ENCODE results near the gene INKA2. TPM values are rescaled to one million over a fixed set of nuclear protein-coding genes. Genes with fewer than 3 reads are reported as not detected.

INKA2 gene
- total RNA-seq, 4 donors from 2014 or later: 4.1 to 7.3 (median 5.2) TPM

DNA sequence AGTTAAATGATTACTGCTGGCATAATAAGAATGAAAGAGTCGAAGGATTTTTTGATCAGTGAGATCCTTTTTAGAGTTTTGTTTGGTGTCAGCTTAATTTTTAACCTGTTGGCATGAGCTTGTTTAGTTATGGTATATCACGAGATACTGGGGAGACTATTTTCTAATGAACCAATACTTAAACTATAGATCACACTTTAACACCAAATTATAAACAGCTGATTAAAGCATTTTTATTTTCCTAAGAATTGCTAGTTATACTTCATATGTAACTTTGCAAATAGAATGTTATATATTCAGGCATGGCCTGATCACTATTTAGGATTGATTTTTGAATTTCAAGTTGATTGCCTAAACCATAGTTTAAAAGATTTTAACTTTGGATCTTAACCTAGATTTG lies 22.5 kb upstream of the INKA2 start:
- peaks cover 65% of the 10 kb centered on the region for H3K36me3 ChIP-seq
- no peaks in the 10 kb centered on the region for H3K27me3 ChIP-seq
- TF ChIP-seq POLR2AphosphoS5 (IDR thresholded peaks at IDR 0.05): no peak
- TF ChIP-seq CTCF (IDR thresholded peaks at IDR 0.05): no peak
- no peak for TF ChIP-seq EP300 (IDR thresholded peaks at IDR 0.05)
- TF ChIP-seq POLR2A (IDR thresholded peaks at IDR 0.05): no peak
- peaks cover 9% of the 10 kb centered on the region for H3K4me1 ChIP-seq
- DNase-seq (ENCODE audit: low spot score in 2 of 2): no peak
- H3K27ac ChIP-seq: no peak overlapping the region
- H3K4me3 ChIP-seq: no peak overlapping the region
- H3K9me3 ChIP-seq: no peaks in the 10 kb centered on the region
- 96% methylated on average over 2 of the region's 2 CpGs for WGBS

GRCh38 chr1:111758373-111758772 lies 19.2 kb upstream of the INKA2 start:
- 66% methylated on average over 2 of the region's 2 CpGs for WGBS
- Histone ChIP-seq H3K4me1 (peaks cover 23% of the 10 kb centered on the region), H3K27me3 (no peaks in the 10 kb centered on the region), H3K27ac (no peak overlapping the region), H3K36me3 (peaks cover 32% of the 10 kb centered on the region), H3K4me3 (no peak overlapping the region), H3K9me3 (no peaks in the 10 kb centered on the region)
- no peak for TF ChIP-seq POLR2A (IDR thresholded peaks at IDR 0.05)
- no peak for DNase-seq (ENCODE audit: low spot score in 2 of 2)

DNA sequence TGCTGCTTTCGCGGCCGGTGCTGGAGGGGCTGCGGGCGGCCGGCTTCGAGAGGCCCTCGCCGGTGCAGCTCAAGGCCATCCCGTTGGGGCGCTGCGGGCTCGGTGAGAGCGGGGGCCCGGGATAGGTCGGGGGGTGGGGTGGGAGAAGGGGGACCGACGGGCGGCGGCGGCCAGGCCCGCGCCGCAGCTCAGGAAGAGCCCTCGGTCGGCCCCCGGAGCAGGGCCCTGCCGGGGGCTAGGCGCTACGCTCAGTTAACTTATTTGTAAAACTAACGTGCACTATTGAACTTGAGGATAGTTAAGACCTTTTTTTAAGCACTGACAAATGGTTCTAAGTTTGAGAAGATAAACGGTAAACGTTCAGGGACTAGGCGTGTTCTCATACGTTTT lies 16.9 kb upstream of the INKA2 start:
- 0% methylated on average over 25 of the region's 35 CpGs for WGBS

GRCh38 chr1:111755331-111756123 lies 16.3 kb upstream of the INKA2 start, which contains the start of gene DDX20:
Gene DDX20 (plus strand): TSS chr1:111755901. CDS start chr1:111755925, 24 bp downstream.
- no peaks in the 10 kb centered on the region for H3K9me3 ChIP-seq
- under 1% methylated on average over 46 of the region's 67 CpGs for WGBS
- H3K4me3 ChIP-seq: peak within 1 kb of the TSS; percentile 68
- peak in 1 of 2 donors; percentile 40 for TF ChIP-seq POLR2A (IDR thresholded peaks at IDR 0.05)
- peak; percentile 7 to 67 (median 46) for TF ChIP-seq POLR2AphosphoS5 (IDR thresholded peaks at IDR 0.05)
- no peak for TF ChIP-seq EP300 (IDR thresholded peaks at IDR 0.05)
- TF ChIP-seq CTCF (IDR thresholded peaks at IDR 0.05): peak; percentile 85 to 87
- H3K4me1 ChIP-seq: peaks cover 23% of the 10 kb centered on the region
- DNase-seq (ENCODE audit: low spot score in 2 of 2): peak; percentile 96
- H3K36me3 ChIP-seq: peaks cover 11% of the 10 kb centered on the region
- no peaks in the 10 kb centered on the region for H3K27me3 ChIP-seq
- peak within 1 kb of the TSS; percentile 90 for H3K27ac ChIP-seq

More for the DNA sequence above, 16.9 kb upstream of the INKA2 start:
- H3K4me3 ChIP-seq: peak overlapping the region; percentile 68
- peaks cover 23% of the 10 kb centered on the region for H3K4me1 ChIP-seq
- peaks cover 17% of the 10 kb centered on the region for H3K36me3 ChIP-seq
- DNase-seq (ENCODE audit: low spot score in 2 of 2): no peak
- H3K9me3 ChIP-seq: no peaks in the 10 kb centered on the region
- TF ChIP-seq EP300 (IDR thresholded peaks at IDR 0.05) (no peak), POLR2A (IDR thresholded peaks at IDR 0.05) (no peak)
- H3K27me3 ChIP-seq: no peaks in the 10 kb centered on the region
- peak overlapping the region; percentile 90 for H3K27ac ChIP-seq

GRCh38 chr1:111754984-111755330 lies 15.8 kb upstream of the INKA2 start:
- DNase-seq (ENCODE audit: low spot score in 2 of 2): no peak
- Histone ChIP-seq H3K27me3 (no peaks in the 10 kb centered on the region), H3K36me3 (peaks cover 5% of the 10 kb centered on the region), H3K9me3 (no peaks in the 10 kb centered on the region), H3K27ac (peak overlapping the region; percentile 90), H3K4me3 (peak overlapping the region; percentile 68), H3K4me1 (peaks cover 23% of the 10 kb centered on the region)
- 2% methylated on average over 12 of the region's 12 CpGs for WGBS
- TF ChIP-seq EP300 (IDR thresholded peaks at IDR 0.05) (no peak), CTCF (IDR thresholded peaks at IDR 0.05) (no peak), POLR2A (IDR thresholded peaks at IDR 0.05) (no peak), POLR2AphosphoS5 (IDR thresholded peaks at IDR 0.05) (no peak)

- TF ChIP-seq CTCF (IDR thresholded peaks at IDR 0.05): no peak
- TF ChIP-seq EP300 (IDR thresholded peaks at IDR 0.05): no peak
- TF ChIP-seq POLR2A (IDR thresholded peaks at IDR 0.05): no peak
- no peak for TF ChIP-seq POLR2AphosphoS5 (IDR thresholded peaks at IDR 0.05)
- Histone ChIP-seq H3K4me3 (no peak overlapping the region), H3K27ac (no peak overlapping the region), H3K27me3 (no peaks in the 10 kb centered on the region), H3K36me3 (no peaks in the 10 kb centered on the region), H3K4me1 (peaks cover 17% of the 10 kb centered on the region), H3K9me3 (no peaks in the 10 kb centered on the region)
- WGBS: 51% methylated on average over 2 of the region's 2 CpGs
- DNase-seq (ENCODE audit: low spot score in 2 of 2): no peak
Observed at GRCh38 chr1:111751906-111752575, 12.8 kb upstream of the INKA2 start.
